GM18909 (cell line): Measurements from ENCODE around the gene PIWIL4.

Experiments used
- ATAC-seq: cut with Tn5 transposase; IDR thresholded peaks from one replicate; pipeline ENCODE4 v1.9.1; 2021; ENCODE audit warnings: mild to moderate bottlenecking; ENCODE audit not compliant: unreplicated experiment, poor library complexity

PIWIL4 gene

GRCh38 chr11:94656968-94657367 is 89.8 kb downstream of the PIWIL4 start:
- ATAC-seq, result no peak

- no peak for ATAC-seq
Observed at GRCh38 chr11:94657629-94658028, 90.5 kb downstream of the PIWIL4 start.

DNA sequence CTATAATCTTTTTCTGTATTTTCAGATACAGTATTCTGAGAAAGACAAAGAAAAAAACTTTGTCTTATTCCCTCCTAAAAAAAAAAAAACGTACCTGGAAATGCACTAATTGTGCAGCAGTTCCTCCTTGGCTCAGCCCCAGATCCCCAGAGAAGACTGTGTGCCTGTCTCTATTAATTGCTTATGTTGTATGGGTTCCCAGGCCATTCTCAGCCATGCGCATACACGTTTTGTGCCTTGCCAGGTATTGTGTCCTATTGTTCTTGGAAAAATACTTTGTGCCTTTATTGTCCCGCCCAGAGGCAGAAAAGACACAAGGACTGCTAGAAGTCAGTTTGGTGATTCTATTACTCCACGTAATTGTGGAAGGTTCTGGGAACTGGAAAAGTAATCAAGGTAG is 91.2 kb downstream of the PIWIL4 start:
- no peak for ATAC-seq

DNA sequence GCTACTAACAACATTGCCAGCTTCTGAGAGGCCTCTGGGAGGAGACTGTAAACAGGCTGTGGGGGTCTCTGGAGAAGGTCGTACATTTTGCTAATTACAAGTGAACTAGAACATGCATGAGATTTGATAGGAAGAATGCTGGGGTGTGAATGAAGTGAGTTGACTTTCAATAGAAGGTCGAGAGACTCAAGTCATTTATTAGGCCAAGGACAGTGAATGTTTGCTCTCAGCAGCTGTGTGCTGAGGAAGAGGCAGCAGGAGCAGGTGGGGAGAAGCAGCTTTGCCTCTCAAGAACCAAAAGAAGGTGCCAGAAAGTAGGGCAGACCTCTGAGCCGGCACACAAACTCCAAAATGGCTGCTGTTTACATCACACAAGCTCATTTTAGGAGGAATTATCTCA is 91.7 kb downstream of the PIWIL4 start:
- ATAC-seq, result no peak

GRCh38 chr11:94661444-94661843 is 94.3 kb downstream of the PIWIL4 start:
- ATAC-seq, result no peak

GRCh38 chr11:94662065-94662779 is 95.1 kb downstream of the PIWIL4 start:
- ATAC-seq, result no peak

DNA sequence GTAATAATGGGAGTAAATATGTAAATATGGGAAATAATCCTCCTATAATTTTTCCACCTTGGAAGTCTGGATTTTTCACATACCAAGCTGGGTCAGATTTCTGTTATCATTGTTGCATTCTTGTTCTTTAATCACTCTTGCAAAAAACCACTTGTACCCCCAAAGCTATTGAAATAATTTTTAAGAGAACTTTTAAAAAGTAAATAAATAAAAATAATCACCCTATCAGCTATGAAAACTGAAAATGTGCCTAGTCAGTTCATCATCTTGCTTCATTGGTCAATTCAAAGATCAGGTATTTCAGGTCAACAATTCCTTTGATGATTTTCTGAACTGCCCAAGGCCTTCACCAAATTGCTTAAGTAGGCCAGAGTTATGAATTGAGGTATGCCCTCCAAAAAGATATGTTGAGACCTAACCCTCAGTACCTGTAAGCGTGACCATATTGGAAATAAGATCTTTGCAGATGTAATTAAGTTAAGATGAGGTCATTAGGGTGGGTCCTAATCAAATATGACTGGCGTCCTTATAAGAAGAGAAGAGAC is 95.8 kb downstream of the PIWIL4 start:
- no peak for ATAC-seq

GRCh38 chr11:94664346-94664745 is 97.2 kb downstream of the PIWIL4 start:
- ATAC-seq, result no peak

- no peak for ATAC-seq
Observed at GRCh38 chr11:94665116-94665659, 98.0 kb downstream of the PIWIL4 start.

DNA sequence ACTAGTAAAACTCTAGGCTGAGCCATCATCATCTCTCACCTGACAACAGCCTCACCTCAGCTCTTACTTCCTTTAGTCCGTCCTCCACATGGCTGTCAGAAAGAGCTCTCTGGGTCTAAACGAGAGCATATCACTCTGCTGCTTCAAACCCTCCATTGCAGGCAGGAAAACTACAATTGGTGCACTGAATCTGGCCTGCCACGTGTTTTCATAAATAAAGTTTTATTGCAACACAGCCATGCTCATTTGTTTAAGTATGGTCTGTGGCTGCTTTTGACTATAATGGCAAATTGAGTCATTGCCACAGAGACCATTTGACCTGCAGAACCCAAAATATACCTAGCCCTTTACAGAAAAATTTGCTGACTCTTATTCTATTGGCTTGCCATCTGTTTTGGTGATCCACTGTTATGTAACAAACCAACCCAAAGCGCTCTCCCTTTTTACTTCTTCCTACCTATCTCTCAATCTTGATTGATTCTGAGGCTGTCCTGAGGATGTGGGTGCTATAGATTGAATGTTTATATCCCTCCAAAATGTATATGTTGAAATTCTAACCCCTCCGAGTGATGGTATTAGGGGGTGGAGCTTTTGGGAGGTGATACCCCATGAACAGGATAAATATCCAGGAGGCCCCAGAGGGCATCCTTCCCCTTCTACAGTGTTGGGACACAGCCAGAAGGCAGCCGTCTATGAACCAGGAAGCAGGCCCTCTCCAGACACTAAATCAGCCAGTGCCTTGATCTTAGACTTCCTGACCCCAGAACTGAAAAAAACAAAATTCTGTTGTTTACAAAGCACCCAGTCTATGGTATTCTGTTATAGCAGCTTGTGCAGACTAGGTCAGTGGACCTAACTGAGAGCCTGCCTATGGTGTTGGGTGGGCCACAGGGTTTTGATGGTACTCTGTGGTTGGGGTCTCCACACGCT is 99.9 kb downstream of the PIWIL4 start:
- no peak for ATAC-seq

DNA sequence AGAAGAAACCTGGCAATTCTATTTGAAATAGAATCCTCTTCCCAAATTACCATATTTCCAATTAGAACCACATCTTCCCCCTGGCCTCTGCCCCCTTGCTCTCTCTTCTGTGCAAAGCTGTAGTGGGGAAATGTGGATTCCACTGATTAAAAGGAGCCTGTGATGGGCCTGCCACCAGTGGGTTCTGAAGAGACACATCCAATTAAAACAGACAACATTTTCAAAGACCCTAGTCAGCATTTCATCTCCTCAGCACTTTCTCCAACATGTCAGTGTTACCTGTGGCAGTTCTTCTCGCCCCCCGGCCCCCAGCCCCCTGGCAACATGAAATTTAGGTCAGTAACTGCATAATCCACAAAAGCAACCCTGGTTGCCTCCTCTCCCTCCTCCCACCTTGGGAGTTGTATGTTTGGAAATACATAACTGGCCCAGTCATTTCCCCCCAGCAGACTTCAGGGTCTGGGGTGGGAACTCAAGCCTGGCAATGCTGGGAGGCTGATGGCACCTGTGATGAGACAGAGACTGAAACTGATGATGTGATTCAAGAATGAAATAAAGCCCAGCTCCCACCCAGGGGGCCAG is 101.1 kb downstream of the PIWIL4 start:
- no peak for ATAC-seq

DNA sequence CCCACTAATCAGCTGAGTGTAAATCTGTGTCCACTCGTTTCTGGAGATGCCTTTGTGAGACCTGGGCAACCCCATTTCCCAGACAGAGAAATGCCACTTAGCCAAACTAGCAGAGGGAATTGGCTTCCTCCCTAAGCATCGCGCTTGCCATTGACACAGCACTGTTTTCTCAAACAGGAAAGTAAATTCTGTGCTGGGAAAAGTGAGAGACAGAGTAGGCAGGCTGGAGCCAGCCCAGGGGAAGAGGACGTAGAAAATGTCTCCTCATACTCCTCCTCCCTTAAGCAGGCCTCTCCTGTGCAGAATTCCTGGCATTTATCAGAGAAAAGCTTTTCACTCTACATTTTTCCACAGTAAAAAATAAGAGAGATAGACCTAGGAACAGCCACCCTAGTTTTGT is 101.9 kb downstream of the PIWIL4 start:
- no peak for ATAC-seq
